Mononuclear cell (primary cell): ENCODE results near the gene PDGFRA. TPM values are rescaled to one million over a fixed set of nuclear protein-coding genes. Genes with fewer than 3 reads are reported as not detected.
"Not testable (repeated sequence)": the region's sequence is repeated elsewhere in the genome, so short reads cannot be mapped to it uniquely, and the experiment has no call there.

Experiments
- H3K27me3 ChIP-seq: 2 replicates; pipeline ENCODE4 v1.6.0; 2011; ENCODE audit warnings: low read length, control low read depth; ENCODE audit not compliant: insufficient read depth
- H3K4me1 ChIP-seq: 2 replicates; pipeline ENCODE4 v1.5.1; 2011; ENCODE audit warnings: mild to moderate bottlenecking, low read length, control low read depth; ENCODE audit not compliant: insufficient read depth
- H3K4me3 ChIP-seq: 2 replicates; pipeline ENCODE4 v1.5.1; 2011; ENCODE audit warnings: mild to moderate bottlenecking, low read length, moderate library complexity
- H3K9me3 ChIP-seq: 2 replicates; pipeline ENCODE4 v1.5.1; 2011; ENCODE audit warnings: low read depth, mild to moderate bottlenecking, control low read depth, low read length
- total RNA-seq: library from RNA; depleted of rRNA; stranded (reverse); fragments of >200 nt; gene quantifications from one replicate; pipeline ENCODE4 v1.2.3, GENCODE V29; 2012

The PDGFRA gene
- total RNA-seq, 1 donor, result 0.94 TPM

DNA sequence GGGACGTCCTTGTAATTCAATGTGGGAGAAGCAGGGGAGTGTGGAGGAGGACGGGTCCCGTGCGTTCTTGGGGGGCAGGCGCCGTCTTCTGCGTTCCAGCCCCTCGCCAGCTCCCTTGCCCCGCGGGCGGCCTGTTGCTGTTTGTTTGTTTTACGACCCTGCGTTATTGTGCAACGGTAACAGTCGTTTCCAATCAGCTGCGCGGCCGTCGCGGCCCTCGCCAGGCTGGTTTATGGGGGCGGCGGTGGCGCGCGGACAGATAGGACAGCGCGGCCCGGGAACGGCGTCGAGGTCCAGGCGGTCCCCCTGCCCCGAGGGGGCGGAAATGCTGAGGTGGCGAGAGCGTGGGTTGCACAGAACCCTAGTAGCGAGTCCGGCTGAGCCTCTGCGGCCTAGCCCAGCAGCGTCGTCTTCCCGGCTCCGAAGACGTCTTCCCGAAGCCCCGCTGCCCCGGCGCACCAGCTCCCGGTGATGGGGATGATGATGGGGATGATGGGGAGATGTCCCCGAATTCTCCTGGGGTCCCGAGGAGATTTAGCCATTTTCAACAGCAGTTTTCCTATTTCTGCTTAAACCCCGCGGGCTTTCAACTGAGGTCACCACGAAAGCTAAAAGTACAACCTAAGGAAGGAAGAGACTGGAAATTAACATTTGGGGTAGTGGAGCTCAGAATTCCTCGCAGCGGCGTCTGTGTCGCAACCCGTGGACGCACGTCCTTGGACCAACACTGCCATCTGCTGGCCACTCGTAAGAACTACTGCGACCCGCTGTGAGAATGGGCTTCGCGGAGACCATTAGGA is 4.8 kb downstream of the PDGFRA start:
- Histone ChIP-seq H3K27me3 (peaks cover 46% of the 10 kb centered on the region), H3K4me3 (peak overlapping the region; percentile 4)

DNA sequence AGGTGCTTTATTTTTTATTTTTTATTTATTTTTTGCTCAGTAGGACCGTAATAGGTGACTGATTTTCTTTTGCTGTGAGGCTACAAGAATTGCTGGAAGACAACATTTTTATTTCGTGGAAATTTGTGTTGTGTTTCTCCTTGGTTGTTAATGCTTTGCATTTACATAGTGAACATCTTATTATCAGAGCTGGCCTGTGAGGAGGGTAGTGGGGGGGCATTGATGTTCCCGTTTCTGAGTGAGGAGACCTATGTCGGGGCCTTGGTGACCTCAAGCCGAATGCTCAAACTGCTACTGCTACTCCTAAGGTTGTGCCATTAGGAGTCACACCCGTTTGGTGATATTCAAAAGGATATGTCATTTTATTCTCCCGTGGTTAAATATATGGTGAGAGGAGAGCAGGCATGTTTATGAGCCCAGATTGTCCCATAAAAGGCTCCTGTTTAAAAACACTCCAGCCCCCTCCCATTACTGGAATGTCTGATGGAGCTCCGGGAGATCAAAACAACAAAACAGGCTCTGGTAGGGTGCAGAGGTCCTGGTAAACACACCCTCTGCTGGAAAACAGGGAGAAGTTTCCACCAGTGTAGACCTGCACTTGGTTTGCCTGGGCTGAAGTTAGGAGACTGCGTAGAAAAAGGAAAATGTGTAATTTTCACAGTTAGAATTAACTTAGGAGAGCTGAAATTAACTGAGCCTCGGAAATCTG is 5.6 kb downstream of the PDGFRA start:
- peaks cover 33% of the 10 kb centered on the region for H3K4me1 ChIP-seq
- no peaks in the 10 kb centered on the region for H3K9me3 ChIP-seq
- H3K4me3 ChIP-seq, result no peak overlapping the region
- peaks cover 38% of the 10 kb centered on the region for H3K27me3 ChIP-seq

More for the DNA sequence above, 4.8 kb downstream of the PDGFRA start:
- H3K4me1 ChIP-seq, result peaks cover 33% of the 10 kb centered on the region
- no peaks in the 10 kb centered on the region for H3K9me3 ChIP-seq

DNA sequence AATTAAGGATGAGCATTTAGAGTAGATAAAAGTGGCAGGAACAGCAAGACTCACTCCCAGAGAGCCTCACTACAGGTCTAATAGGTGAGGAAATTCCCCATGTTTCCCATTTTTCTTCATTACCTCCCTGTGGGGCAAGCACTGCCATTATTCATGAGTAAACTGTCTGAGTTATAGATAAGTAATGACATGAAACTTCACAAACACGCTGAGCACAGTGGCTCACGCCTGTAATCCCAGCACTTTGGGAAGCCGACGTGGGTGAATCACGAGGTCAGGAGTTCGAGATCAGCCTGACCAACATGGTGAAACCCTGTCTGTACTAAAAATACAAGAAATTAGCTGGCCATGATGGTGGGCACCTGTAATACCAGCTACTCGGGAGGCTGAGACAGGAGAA is 7.2 kb downstream of the PDGFRA start:
- Histone ChIP-seq H3K4me1 (peaks cover 25% of the 10 kb centered on the region), H3K27me3 (peaks cover 23% of the 10 kb centered on the region)
- H3K9me3 ChIP-seq, H3K4me3 ChIP-seq: not testable (repeated sequence)

DNA sequence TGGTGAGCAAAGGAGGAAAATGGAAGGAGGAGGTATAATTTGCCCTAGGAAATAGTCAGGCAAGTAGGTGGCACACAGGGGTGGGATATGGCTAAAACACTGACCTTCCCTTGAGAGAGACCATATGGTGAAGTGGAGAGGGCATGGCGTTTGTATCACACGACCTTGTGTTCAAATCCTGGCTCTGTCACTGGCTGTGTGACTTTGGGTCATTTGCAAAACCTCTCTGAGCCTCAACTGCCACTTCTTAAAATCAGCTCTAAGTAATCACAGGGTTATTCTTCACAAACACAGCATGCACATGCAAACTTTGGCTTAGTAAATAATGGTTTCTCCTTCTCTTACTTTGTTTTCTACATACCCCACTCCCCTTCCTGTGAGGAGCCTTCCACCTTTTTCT is 8.7 kb downstream of the PDGFRA start:
- no peak overlapping the region for H3K4me3 ChIP-seq
- H3K9me3 ChIP-seq, result peaks cover 8% of the 10 kb centered on the region
- peaks cover 13% of the 10 kb centered on the region for H3K4me1 ChIP-seq
- peaks cover 9% of the 10 kb centered on the region for H3K27me3 ChIP-seq

DNA sequence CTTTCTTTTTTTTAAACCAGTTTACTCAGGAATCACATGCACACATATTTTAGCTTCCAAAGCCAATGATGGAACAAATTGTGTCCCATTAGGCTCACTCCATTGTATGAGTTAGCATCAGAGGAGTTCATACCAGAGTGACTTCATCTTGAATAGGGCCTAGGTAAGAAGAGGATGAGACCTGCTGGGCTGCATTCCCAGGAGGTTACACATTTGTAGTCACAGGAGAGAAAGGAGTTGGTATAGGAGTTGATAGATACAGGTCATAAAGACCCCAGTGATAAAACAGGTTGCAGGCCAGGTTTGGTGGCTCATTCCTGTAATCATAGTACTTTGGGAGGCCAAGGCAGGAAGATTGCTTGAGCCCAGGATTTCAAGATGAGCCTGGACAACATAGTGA is 9.3 kb downstream of the PDGFRA start:
- peaks cover 11% of the 10 kb centered on the region for H3K27me3 ChIP-seq
- H3K9me3 ChIP-seq, result peaks cover 12% of the 10 kb centered on the region
- H3K4me3 ChIP-seq, result no peak overlapping the region
- H3K4me1 ChIP-seq, result peaks cover 9% of the 10 kb centered on the region

DNA sequence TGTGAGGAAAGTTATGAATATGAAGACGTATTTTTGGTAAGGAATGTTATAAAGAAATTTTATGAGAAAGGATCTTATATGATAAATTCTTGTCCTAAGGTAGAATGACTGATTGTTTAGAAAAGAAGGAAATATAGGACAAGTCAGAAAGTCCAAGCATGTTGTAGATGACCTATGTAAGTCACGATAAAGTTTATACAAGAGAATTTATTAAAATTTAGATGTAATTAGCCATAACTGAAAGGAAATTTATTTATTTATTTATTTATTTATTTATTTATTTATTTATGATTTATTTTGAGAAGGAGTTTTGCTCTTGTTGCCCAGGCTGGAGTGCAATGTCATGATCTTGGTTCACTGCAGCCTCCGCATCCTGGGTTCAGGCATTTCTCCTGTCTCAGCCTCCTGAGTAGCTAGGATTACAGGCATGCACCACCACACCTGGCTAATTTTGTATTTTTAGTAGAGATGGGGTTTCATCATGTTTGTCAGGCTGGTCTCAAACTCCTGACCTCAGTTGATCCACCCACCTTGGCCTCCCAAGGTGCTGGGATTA is 12.3 kb downstream of the PDGFRA start:
- H3K4me1 ChIP-seq, H3K27me3 ChIP-seq, H3K4me3 ChIP-seq: not testable (repeated sequence)
- H3K9me3 ChIP-seq, result peaks cover 12% of the 10 kb centered on the region

DNA sequence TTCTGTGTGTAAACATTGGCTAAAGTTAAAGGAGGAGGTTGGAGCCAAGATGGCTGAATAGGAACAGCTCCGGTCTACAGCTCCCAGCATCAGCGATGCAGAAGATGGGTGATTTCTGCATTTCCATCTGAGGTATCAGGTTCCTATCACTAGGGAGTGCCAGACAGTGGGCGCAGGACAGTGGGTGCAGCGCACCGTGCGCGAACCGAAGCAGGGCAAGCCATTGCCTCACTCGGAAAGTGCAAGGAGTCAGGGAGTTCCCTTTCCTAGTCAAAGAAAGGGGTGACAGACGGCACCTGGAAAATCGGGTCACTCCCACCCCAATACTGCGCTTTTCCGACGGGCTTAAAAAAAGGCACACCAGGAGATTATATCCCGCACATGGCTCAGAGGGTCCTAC is 14.4 kb downstream of the PDGFRA start:
- H3K9me3 ChIP-seq, result peaks cover 12% of the 10 kb centered on the region
- not testable (repeated sequence) for H3K4me3 ChIP-seq, H3K27me3 ChIP-seq, H3K4me1 ChIP-seq

DNA sequence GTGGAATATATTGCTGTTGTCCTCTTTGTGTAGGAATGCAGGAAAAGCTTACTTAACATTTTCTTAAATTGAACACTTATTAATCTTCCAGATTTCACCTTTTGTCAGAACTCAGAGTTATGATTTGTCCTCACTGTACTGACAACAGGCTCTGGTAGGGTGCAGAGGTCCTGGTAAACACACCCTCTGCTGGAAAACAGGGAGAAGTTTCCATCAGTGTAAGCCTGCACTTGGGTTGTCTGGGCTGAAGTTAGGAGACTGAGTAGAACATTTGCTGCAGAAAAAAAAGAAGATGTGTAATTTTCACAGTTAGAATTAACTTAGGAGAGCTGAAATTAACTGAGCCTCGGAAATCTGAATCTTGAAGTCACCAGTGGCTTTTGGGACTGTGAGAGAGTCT is 23.2 kb downstream of the PDGFRA start:
- not testable (repeated sequence) for H3K27me3 ChIP-seq, H3K4me3 ChIP-seq, H3K4me1 ChIP-seq, H3K9me3 ChIP-seq

DNA sequence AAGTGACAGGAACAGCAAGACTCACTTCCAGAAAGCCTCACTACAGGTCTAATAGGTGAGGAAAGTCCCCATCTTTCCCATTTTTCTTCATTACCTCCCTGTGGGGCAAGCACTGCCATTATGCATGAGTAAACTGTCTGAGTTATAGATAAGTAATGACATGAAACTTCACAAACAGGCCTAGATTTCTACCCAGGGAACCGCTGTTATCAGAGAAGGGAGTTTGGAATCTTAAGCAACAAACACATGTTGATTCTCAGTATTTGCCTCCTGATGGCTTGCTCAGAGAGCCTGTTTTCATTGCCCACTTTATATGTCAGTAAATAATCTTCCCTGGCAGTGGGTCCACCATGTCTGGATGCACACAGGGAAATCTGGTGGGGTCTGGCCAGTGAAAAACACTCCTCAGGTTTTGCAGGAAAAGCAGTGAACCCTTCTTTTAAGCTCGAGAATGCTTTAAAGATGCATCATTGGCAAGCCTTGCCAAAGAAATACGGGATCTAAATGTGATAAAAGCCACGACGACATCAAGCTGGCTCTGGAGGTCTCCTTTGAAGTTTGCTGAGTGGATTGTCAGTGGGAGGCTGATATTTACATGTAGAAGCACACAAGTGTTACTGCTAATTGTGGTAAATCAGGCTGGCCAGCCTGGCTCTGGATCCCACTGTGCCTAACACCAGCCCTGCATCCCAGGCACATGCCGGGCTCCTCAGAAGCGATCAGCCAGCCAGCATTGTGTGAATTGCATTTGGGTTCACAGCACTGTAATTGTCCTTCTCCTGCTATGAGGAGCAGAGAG is 25.2 kb downstream of the PDGFRA start:
- H3K4me1 ChIP-seq, result no peaks in the 10 kb centered on the region
- no peaks in the 10 kb centered on the region for H3K27me3 ChIP-seq
- H3K9me3 ChIP-seq, result peaks cover 7% of the 10 kb centered on the region
- no peak overlapping the region for H3K4me3 ChIP-seq

DNA sequence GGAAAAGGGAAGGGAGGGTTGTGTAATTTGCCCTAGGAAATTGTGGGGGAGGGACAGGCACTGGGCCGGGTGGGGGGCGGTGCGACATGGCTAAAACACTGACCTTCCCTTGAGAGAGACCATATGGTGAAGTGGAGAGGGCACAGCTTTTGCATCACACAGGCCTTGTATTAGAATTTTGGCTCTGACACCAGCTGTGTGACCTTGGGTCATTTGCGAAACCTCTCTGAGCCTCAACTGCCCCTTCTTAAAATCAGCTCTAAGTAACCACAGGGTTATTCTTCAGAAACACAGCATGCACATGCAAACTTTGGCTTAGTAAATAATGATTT is 25.8 kb downstream of the PDGFRA start:
- H3K4me1 ChIP-seq, result no peaks in the 10 kb centered on the region
- peaks cover 7% of the 10 kb centered on the region for H3K9me3 ChIP-seq
- no peaks in the 10 kb centered on the region for H3K27me3 ChIP-seq
- no peak overlapping the region for H3K4me3 ChIP-seq

DNA sequence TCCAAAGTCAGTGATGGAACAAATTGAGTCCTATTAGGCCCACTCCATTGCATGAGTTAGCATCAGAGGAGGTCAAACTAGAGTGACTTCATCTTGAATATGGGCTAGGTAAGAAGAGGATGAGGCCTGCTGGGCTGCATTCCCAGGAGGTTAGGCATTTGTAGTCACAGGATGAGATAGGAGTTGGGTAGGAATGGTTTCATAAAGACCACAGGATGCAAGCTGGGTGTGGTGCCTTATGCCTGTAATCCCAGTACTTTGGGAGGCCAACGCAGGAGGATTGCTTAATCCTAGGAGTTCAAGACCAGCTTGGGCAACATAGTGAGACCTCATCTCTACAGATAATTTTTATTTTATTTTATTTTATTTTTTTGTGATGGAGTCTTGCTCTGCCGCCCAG is 26.8 kb downstream of the PDGFRA start:
- Histone ChIP-seq H3K4me1 (no peaks in the 10 kb centered on the region), H3K4me3 (no peak overlapping the region), H3K9me3 (peaks cover 7% of the 10 kb centered on the region), H3K27me3 (no peaks in the 10 kb centered on the region)

DNA sequence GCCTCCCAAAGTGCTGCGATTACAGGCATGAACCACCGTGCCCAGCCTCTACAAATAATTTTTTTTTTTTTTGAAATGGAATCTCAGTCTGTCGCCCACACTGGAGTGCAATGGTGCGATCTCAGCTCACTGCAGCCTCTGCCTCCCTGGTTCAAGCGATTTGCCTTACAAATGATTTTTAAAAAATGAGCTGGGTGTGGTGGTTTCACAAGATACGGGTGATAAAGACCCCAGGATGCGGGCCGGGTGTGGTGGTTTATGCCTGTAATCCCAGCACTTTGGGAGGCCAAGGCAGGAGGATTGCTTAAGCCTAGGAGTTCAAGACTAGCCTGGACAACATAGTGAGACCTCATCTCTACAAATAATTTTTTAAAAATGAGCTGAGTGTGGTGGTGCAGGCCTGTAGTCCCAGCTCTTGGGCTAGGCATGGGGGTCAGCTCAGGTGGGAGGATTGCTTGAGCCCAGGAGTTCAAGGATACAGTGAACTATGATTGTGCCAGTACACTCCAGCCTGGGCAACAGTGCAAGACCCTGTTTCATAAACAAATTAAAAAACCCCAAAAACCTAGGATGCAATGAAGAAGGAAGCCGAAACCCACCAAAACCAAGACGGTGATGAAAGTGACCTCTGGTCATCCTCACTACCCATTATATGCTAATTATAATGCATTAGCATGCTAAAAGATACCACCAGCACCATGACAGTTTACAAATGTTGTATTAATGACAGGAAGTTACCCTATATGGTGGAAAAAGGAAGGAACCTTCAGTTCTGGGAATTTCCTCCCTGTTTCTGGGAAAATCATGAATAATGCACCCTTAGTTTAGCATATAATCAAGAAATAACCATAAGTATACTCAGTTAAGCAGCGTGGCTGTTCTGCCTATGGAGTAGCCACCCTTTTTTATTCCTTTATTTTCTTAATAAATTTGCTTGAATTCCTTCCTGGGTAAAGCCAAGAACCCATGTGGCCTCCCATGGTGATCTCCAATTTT is 27.7 kb downstream of the PDGFRA start:
- H3K4me1 ChIP-seq, result no peaks in the 10 kb centered on the region
- H3K4me3 ChIP-seq, result no peak overlapping the region
- H3K9me3 ChIP-seq, result no peaks in the 10 kb centered on the region
- H3K27me3 ChIP-seq, result no peaks in the 10 kb centered on the region

DNA sequence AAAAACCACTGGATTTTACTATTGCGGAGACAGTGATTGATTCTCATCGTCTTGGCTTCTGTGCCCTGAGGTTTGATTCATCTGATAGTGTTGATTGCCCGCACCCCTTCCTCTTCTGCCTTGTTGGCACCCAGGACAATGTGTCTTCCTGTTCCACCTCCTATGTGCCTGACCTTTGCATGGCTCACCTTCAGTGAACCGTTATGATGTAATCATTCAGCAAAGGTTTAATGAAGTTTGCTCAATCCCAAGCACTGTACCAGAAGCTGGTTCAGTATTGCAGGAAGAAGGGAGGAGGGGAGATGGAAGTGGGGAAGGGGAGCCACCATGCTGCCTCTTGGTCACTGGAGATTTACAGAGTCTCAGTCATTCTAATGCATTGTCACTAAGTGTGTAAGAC is 36.3 kb downstream of the PDGFRA start:
- no peaks in the 10 kb centered on the region for H3K9me3 ChIP-seq
- H3K27me3 ChIP-seq, result no peaks in the 10 kb centered on the region
- H3K4me3 ChIP-seq, result no peak overlapping the region
- H3K4me1 ChIP-seq, result no peaks in the 10 kb centered on the region

DNA sequence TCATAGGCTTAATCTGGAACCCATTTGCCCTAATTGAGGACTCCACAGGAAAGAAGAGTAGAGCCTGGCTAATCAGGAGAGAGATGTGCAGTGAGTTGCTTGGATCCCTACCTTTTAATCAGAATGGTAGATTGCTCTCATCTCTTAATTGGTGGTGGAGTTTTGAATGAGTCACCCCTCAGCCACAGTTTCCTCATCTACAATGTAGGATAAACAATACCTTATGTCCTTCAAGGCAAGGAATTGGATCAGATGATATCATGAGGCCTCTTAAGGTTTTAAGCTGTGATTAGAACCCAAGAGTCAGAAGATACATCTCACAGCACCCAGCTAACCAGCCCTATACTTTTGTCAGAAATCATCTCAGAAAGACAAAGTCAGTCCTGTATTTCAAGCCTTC is 39.1 kb downstream of the PDGFRA start:
- H3K4me1 ChIP-seq, result no peaks in the 10 kb centered on the region
- no peak overlapping the region for H3K4me3 ChIP-seq
- H3K27me3 ChIP-seq, result no peaks in the 10 kb centered on the region
- no peaks in the 10 kb centered on the region for H3K9me3 ChIP-seq
